DND-41 (cell line): ENCODE measurements around the gene GCH1.
A peak's percentile ranks its signal among the peaks of the same experiment; 100 is the strongest.

ENCODE experiments used
- ATAC-seq: fragments of 200-7000 bp; cut with Tn5 transposase; 3 replicates; pipeline ENCODE4 v1.9.1; 2021; ENCODE audit warnings: low read depth; ENCODE audit not compliant: insufficient read depth
- DNase-seq: peaks from one replicate; pipeline ENCODE4 v3.0.0-alpha.2; 2020
- H2AFZ ChIP-seq: 2 replicates; pipeline ENCODE4 v1.6.0; 2012; ENCODE audit warnings: low read depth, low read length
- H3K27ac ChIP-seq: 2 replicates; pipeline ENCODE4 v1.5.1; 2012; ENCODE audit warnings: low read length, inconsistent platforms
- H3K27me3 ChIP-seq: fragments of 200-600 bp; sonication (generic); 2 replicates; pipeline ENCODE4 v1.6.0; 2012; ENCODE audit warnings: low read length, mild to moderate bottlenecking, inconsistent platforms; ENCODE audit not compliant: insufficient read depth, poor library complexity
- H3K36me3 ChIP-seq: 2 replicates; pipeline ENCODE4 v1.5.1; 2012; ENCODE audit warnings: low read length, inconsistent platforms; ENCODE audit not compliant: insufficient read depth
- H3K4me1 ChIP-seq: 2 replicates; pipeline ENCODE4 v1.5.1; 2012; ENCODE audit warnings: mild to moderate bottlenecking, low read length; ENCODE audit not compliant: insufficient read depth
- H3K4me2 ChIP-seq: 2 replicates; pipeline ENCODE4 v1.6.0; 2012; ENCODE audit warnings: mild to moderate bottlenecking, moderate library complexity, low read length, inconsistent platforms; ENCODE audit not compliant: insufficient read depth
- H3K4me3 ChIP-seq, 2 experiments: fragments of 200-600 bp in 1 of 2; shearing (Covaris generic) in 1 of 2; 2 replicates each; pipeline ENCODE4 v1.5.1; 2012 to 2016; ENCODE audit warnings: inconsistent platforms in 2 of 2, low read length in 2 of 2, mild to moderate bottlenecking in 2 of 2, low read depth in 1 of 2, moderate library complexity in 1 of 2
- H3K79me2 ChIP-seq: 2 replicates; pipeline ENCODE4 v1.6.0; 2012; ENCODE audit warnings: low read length, inconsistent platforms; ENCODE audit not compliant: insufficient read depth
- H3K9ac ChIP-seq: 2 replicates; pipeline ENCODE4 v1.6.0; 2012; ENCODE audit warnings: low read depth, mild to moderate bottlenecking, inconsistent platforms, low read length, moderate library complexity
- H3K9me3 ChIP-seq: 2 replicates; pipeline ENCODE4 v1.5.1; 2012; ENCODE audit warnings: low read length, moderate library complexity, mild to moderate bottlenecking, inconsistent platforms; ENCODE audit not compliant: insufficient read depth, severe bottlenecking
- H4K20me1 ChIP-seq: 2 replicates; pipeline ENCODE4 v1.6.0; 2012; ENCODE audit warnings: low read length; ENCODE audit not compliant: insufficient read depth
- CTCF ChIP-seq: IDR thresholded peaks from 2 replicates; pipeline ENCODE4 v1.5.1; 2012; ENCODE audit warnings: borderline replicate concordance, low read length, moderate library complexity, mild to moderate bottlenecking; ENCODE audit not compliant: poor library complexity, severe bottlenecking; ENCODE audit errors: extremely low read depth
- EZH2 ChIP-seq: IDR thresholded peaks from 3 replicates; pipeline ENCODE4 v1.6.1; 2012; ENCODE audit warnings: borderline replicate concordance, low read depth, mild to moderate bottlenecking, moderate library complexity, low read length, inconsistent platforms; ENCODE audit not compliant: severe bottlenecking

GCH1 gene

GRCh38 chr14:54796961-54797360 lies 105.7 kb downstream of the GCH1 start:
- Histone ChIP-seq H3K9me3 (peaks cover 2% of the 10 kb centered on the region), H3K27ac (no peak overlapping the region), H3K4me2 (no peak overlapping the region), H4K20me1 (no peaks in the 10 kb centered on the region), H3K9ac (no peak overlapping the region), H3K4me3 (no peak overlapping the region), H3K36me3 (no peaks in the 10 kb centered on the region), H3K27me3 (peaks cover 4% of the 10 kb centered on the region), H2AFZ (no peak overlapping the region), H3K4me1 (no peaks in the 10 kb centered on the region), H3K79me2 (no peaks in the 10 kb centered on the region)
- DNase-seq (no peak), ATAC-seq (no peak)
- TF ChIP-seq CTCF: no peak
- no peak for TF ChIP-seq EZH2

GRCh38 chr14:54794796-54795195 lies 107.8 kb downstream of the GCH1 start:
- TF ChIP-seq CTCF (no peak), EZH2 (no peak)
- Histone ChIP-seq H3K4me3 (no peak overlapping the region), H3K4me1 (no peaks in the 10 kb centered on the region), H3K9me3 (peaks cover 2% of the 10 kb centered on the region), H2AFZ (no peak overlapping the region), H4K20me1 (no peaks in the 10 kb centered on the region), H3K27me3 (peaks cover 4% of the 10 kb centered on the region), H3K9ac (no peak overlapping the region), H3K36me3 (no peaks in the 10 kb centered on the region), H3K79me2 (no peaks in the 10 kb centered on the region), H3K27ac (no peak overlapping the region), H3K4me2 (no peak overlapping the region)
- no peak for ATAC-seq
- no peak for DNase-seq

- H3K4me3 ChIP-seq: no peak overlapping the region
- DNase-seq (no peak), ATAC-seq (peak; percentile 56; the same call in 2 of the 3 replicates)
- H3K4me2 ChIP-seq: no peak overlapping the region
- H3K79me2 ChIP-seq: no peaks in the 10 kb centered on the region
- TF ChIP-seq EZH2: no peak
- TF ChIP-seq CTCF: no peak
- no peak overlapping the region for H3K9ac ChIP-seq
- H3K36me3 ChIP-seq: no peaks in the 10 kb centered on the region
- peaks cover 2% of the 10 kb centered on the region for H3K9me3 ChIP-seq
- no peak overlapping the region for H2AFZ ChIP-seq
- H3K27me3 ChIP-seq: peaks cover 4% of the 10 kb centered on the region
- no peaks in the 10 kb centered on the region for H4K20me1 ChIP-seq
- no peak overlapping the region for H3K27ac ChIP-seq
- no peaks in the 10 kb centered on the region for H3K4me1 ChIP-seq
Observed at GRCh38 chr14:54794159-54794558, 108.5 kb downstream of the GCH1 start.

- Histone ChIP-seq H3K4me1 (no peaks in the 10 kb centered on the region), H3K9ac (no peak overlapping the region), H3K4me2 (no peak overlapping the region), H3K27ac (no peak overlapping the region), H3K36me3 (no peaks in the 10 kb centered on the region), H3K4me3 (no peak overlapping the region), H3K27me3 (peaks cover 4% of the 10 kb centered on the region), H3K79me2 (no peaks in the 10 kb centered on the region), H3K9me3 (peaks cover 2% of the 10 kb centered on the region), H4K20me1 (no peaks in the 10 kb centered on the region), H2AFZ (no peak overlapping the region)
- DNase-seq (no peak), ATAC-seq (no peak)
- TF ChIP-seq EZH2 (no peak), CTCF (no peak)
Observed at GRCh38 chr14:54792288-54792687, 110.3 kb downstream of the GCH1 start.
